Globus pallidus (tissue), 1 donor: ENCODE measurements around the gene PDE8B.
"Not testable (repeated sequence)": the region's sequence is repeated elsewhere in the genome, so short reads cannot be mapped to it uniquely, and the experiment has no call there.

Experiments
- DNase-seq: peaks from one replicate; pipeline ENCODE4 v3.0.0-alpha.2; 2015; ENCODE audit warnings: low spot score

PDE8B gene

DNA sequence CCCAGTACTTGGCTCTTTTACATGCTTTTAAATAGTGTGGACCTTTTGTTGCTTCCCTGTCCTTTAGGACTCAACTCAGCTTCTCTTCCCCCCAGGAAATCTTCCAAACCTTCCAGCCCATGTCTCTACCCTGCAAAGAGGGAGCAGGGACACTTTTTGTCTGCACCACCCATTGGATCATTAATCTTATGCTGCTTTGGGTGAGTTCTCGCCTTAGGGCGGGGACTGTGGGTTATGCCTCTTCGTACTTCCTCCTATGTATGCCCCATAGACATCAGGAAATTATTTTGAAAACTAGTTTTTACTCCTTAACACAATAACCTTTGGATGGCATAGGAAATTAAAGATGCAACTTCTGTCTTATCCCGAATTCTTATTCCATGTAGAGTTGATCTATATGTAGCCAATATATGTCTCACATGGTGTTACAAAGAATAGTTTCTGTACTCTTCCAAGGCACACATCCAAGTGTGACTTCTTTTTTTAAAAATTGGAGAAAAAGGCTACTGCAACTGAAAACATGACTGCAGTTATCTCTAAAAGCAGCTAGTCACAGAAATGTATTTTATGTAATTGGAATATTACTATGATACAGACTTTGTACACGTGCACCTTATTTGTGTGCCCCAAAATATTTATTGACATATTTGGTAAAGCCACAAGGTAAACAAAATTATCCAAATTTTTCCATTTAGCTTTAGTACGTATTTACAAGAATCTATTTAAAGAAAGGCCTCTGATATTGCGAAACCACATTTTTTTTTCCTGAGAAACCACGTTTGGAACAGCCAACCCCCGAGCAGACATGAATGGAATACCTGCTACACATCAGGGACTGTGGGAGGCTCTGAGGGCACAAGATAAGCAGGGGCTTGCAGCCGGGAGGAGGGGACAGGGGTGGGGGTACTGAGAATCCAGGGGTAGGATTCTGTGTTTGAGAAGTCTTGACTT, 148.1 kb downstream of the PDE8B start:
- no peak for DNase-seq

DNA sequence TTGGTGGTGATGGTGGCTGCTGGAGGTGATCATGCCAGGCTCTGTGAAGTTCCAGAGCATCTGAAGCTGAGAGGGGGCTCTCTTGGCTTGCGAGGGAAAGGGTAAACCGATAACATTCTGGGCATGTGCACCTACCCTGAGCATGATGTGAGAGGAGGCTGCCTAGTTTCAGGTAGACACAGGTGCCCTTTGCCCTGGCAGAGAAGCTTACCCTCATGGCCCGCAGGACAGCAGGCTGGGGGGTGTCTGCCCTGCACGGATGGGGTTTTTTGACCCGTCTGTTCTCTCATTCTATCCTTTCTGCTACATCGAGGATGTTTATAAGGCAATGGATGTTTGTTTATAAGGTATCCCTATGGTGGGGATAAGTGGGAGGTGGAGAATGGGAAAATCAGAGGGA, 148.8 kb downstream of the PDE8B start:
- DNase-seq = no peak

DNA sequence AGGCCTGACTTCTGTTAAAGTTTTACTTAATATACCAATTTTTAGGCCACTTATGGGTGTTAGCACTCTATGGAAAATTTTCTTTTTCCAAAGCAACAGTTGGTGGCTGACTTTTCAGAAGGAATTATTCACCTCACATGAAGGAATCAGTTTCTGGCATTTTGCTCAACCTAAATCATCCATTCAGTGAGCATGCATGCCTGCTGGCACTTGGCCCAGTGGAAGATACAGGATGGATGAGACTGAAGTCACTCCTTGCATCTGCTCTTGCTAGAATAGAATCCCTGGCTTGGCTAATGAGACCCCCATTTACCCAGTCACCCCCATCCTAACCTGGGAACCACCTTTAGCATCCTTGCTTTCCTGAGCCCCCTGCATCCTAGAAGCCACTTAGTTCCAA, 149.9 kb downstream of the PDE8B start:
- DNase-seq = no peak

DNA sequence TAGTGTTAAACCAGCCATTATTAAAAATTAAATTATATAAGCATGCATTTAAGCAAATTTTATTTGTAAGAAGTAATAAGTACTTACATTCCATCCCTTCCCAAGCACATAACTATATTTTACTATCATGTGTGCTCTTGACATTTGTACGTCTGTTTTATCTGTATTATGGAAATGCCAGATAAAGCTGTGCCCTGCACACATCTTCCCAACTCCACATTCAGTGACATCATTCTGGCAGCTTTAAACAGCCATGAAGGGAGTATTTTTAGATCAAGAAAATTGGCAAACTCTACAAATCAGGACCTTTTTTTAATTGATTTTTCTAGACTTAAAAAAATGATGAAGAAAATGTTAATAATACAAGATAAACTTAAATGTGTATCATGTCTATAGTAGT, 150.5 kb downstream of the PDE8B start:
- no peak for DNase-seq

DNA sequence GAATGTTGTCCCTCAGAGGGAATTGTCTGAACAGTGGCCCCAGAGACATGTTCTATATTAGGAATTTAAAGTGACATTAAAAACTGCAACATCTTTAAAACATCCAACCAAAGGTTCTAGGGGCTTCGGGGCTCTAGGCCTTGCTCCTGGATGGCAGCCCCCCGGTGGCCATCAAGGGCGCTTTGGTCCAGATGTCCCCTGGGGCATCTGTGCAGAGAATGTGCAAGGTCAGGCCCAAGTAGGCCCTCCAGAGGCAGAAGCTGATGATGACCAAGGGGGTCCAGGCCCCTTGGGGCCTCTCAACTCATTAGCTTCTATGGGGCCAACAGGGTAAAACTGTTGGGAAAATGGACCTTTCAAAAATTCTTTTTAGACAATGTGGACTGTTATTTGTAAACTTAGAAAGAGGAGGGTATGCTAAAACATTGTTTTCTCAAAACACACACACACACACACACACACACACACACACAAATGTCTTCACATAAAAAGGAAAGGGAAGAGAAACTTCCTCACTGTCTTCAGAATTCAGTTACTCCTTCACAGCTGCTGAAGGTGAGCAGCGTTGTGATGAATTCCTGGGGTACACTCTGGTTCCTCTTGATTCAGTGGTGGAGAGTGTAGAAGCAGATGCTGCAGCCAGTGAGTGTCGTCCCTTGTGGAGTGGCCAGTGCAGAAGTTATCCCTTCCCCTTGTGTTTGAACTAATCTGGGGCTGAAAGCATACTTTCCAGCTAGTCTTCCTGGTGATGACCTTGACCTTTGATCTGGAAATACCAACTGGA, 156.4 kb downstream of the PDE8B start:
- no peak for DNase-seq

DNA sequence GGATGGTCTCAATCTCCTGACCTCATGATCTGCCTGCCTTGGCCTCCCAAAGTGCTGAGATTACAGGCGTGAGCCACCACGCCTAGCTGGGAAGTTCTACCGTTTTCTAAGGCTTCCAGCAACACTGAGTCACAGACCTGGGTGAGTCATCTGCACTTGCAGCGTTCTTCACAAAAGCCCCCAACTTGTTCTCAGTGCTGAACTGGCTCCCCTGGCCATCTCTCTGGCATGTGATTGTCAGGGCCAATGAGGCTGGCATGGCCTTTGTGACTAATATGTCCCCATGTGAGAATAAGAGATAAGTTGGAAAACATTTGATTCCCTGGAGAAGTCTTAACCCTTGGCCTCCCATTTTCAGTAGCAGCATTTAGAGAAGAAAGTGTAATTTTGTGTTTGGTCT, 157.3 kb downstream of the PDE8B start:
- DNase-seq = no peak

DNA sequence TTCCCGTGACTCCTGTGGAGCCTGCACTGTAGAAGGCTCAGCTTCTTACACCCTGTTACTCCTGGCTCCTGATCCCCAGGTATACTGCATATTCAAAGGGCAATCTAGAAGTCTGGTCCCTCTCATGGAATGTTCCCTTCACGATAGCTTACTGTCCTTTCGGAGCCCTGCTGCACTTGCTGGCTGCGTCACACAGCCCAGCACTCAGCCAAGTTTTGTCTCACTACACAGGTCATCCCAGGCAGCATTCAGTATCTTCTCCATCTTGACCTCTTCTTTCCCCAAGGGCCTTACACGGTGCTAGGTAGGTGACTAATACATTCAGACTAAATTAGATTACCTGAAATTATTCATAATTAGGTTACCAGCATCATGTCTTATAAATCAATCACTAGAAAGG, 157.9 kb downstream of the PDE8B start:
- no peak for DNase-seq

DNA sequence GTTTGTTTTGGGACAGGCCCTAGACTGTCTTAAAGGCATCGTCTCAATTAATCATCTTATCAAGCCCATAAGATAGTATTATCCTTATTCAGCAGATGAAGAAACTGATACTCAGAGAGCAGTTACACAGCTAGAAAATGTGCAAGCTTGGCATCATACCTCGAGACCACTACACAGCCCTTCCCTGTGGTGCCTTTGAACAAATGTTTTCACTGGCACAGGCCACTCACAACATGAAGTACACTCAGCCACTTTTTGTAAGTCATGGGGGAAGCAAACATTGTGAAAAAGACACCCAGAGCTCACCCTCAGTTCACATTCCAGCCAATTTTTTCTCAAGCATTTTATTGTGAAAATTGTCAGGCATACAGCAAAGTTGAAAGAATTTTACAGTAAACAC, 159.1 kb downstream of the PDE8B start:
- DNase-seq = no peak

DNA sequence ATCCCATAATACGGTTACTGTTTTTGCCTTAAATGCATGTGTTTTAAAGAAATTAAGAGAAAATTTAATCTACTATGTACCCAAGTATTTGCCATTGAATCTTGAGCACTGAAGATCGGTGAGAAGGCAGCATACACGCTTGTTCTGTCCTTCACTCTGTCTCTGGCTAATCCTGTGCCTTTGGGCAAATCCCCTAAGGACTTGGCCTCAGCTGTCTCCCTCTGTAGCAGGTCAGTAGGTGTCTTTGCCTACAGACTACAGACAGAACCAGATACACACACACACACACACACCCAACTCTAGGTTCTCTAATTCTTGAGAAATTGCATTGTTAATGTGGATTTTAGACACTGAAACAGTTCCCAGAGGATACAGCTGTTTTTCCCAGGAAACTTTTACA, 164.2 kb downstream of the PDE8B start:
- no peak for DNase-seq

DNA sequence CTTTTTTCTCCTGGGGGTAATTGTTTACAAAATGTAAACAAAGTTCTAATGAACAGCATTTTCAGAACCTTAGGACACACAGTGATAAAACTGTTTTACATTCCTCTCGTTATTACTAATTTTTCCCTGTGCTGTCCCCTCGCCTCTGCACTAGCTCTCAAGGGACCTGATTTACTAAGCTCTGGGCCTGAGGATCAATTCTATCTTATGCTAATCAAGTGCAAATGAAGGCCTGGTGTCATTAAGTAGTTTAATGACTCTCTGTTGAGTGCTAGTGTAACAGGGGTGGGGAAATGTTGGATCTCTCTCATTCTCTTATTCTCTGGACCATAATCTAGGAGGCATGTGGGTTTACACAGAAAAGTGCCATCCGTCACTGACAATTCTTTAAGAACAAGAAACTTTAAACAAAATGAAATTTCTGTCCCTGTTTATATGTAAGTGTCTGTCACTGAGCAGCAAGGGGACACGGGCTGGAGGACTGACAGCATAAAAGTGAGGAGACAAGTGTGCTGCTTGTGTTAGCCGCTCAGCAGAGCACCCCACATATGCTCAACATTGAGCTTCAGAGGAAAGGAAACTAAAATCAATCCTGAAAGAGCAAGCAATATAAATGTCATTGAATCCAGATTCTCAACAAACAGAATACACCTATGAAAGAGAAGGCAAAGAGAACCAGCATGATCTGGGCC, 166.3 kb downstream of the PDE8B start:
- no peak for DNase-seq

DNA sequence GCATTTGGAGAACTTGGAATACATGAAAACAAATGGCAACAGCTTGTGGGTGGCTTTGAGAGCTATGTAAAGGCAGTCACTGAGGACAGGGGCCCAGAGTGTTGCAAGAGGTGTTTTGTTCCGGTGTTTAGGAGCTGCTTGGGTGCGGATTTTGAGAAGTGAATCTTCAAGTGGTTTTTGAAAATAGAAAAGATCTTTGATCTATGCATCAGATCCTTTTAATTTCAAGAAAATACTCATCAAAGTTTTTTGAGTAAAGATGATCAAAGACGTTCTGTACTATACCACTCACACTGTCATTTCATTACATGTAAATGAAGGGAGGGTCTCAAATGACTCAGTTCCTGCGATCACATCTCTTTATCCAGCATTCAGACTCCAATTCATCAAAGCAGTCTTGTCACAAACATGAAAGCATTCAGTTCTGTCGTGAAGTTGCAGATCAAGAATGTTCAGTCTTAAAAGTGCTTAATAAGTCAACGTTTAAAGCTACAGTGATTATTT, 169.1 kb downstream of the PDE8B start:
- DNase-seq = no peak

DNA sequence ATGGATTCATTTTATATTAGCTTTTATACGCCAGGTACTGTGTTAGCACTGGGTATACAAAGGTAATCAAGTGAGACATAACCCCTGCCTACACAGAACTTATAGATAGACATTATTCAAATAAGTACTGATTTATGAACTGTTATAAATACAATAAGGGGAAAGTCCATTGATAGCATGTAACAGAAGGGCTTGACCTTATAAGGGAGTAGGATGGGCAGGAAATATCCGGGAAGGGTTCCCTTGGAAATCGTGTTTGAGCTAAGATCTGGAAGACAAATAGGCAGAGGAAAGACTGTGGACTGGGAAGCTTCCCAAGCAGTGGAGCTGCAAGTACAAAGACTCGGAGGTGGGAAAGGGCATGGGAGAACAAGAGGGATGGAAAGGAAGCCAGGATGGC, 170.2 kb downstream of the PDE8B start:
- no peak for DNase-seq

DNA sequence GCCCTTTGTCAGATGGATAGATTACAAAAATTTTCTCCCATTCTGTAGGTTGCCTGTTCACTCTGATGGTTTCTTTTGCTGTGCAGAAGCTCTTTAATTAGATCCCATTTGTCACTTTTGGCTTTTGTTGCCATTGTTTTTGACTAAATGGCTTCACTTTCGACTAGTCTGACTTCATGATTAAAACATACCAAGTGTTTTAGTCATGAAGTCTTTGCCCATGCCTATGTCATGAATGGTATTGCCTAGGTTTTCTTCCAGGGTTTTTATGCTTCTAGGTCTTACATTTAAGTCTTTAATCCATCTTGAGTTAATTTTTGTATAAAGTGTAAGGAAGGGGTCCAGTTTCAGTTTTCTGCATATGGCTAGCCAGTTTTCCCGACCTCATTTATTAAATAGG, 172.9 kb downstream of the PDE8B start:
- DNase-seq = not testable (repeated sequence)

DNA sequence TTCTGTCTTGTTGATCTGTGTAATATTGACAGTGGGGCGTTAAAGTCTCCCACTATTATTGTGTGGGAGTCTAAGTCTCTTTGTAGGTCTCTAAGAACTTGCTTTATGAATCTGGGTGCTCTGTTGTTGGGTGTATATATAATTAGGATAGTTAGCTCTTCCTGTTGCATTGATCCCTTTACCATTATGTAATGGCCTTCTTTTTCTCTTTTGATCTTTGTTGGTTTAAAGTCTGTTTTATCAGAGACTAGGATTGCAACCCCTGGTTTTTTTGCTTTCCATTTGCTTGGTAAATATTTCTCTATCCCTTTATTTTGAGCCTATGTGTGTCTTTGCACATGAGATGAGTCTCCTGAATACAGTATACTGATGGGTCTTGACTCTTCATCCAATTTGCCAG, 175.9 kb downstream of the PDE8B start:
- DNase-seq = not testable (repeated sequence)

DNA sequence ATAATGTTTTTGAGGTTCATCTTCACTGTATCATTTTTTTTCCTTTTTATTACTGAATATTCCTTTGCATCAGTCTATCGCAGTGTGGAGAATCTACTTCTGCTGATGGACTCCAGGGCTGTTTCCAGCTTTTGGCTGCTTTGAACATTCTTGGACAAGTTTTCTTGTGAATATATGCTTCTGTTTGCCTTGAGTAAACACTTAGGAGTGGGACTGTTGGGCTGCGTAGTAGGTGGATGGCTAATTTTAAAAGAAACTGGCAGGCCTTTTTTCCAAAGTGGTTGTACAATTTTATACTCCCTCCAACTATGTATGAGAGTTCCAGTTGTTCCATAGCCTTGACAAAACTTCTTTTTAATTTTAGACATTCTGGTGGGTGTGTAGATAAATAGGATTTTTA, 179.3 kb downstream of the PDE8B start:
- no peak for DNase-seq

DNA sequence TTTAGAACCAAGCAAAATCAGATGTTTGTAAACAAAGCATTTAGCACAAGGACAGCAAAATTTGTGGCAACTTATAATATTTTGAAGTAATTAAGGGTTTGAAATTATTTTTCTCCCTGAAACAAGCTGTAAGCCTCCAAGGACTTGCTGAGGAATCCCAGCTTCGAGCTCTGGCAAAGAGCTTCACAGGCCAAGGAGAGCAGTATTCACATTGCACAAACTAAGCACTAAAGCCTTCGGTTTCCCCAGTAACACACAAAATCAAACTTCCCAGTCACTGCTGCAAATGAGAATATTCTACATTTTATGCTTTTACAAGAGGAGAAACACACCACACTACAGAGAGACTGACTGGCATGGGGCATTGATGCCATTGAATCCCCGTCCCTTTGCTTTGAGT, 179.7 kb downstream of the PDE8B start:
- no peak for DNase-seq

DNA sequence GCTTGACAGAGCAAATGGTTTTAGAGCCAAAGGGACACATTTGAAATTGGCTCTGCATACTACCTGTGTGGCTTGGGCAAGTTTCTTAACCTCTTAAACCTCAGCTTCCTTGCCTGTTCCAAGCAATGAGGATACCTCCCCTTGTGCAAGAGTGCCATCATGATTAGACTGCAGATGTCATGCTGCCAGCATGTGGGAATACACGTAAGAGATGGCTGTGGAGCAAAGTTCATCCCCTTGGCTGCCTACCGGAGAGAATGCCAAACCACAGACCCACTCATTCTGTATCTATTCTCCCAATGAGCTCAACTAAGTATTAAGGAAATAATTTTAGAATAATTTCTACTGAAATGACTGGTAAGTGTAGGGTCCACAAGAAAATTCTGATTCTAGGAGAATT, 180.3 kb downstream of the PDE8B start:
- DNase-seq = no peak

DNA sequence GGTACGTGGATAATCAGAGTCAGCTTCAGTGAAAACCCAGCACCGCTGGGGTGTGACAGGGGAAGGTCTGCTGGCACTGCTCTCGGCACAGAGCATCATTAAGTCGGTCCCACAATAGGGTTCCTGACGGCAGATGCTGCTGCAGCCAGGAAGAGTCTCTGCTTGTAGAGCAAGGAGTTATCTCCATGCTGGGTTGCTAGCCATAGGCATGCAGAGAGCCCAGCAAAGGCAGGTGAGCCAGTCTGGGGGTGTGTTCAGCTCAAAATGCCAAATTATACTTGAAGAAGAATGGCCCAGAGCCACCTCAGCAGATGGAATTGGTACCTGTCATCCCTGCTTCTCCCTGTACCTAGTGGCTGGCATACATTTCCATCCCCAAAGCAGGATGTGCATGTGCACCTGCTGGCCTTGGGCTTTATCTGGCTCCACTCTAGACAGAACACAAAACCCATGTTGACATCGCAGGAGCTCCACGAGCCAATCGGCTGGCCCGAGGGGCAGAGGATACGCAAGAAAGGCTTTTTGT, 180.8 kb downstream of the PDE8B start:
- no peak for DNase-seq

DNA sequence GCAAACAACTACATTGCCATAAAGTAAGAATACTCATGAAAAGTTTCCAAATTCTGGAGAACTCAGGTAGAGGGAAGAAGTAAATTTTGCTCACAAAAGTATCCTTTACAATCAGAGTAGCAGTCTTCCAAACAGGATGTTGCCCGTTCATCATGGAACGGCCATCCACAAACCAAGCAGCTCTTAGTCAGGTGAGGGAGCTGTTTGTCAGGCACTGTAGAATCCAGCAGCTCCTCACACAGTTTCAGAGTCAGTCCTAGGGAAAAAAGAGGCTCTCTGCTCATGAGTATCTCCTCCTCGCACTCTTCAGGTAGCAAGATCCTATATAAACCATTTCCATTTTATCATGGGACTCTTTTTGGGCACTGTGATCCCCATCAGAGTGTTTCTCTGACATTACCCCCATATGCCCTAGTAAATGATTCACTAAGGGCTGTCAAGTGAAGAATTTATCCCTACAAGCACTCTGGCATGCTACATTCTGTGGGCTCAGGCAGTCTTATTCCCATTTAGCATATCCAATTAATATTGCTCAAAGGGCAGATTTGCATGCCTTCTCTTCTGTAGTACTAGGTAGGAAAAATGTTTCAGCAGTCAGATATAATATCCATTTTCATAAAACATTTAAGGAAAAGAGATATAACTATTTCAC, 183.7 kb downstream of the PDE8B start:
- no peak for DNase-seq

DNA sequence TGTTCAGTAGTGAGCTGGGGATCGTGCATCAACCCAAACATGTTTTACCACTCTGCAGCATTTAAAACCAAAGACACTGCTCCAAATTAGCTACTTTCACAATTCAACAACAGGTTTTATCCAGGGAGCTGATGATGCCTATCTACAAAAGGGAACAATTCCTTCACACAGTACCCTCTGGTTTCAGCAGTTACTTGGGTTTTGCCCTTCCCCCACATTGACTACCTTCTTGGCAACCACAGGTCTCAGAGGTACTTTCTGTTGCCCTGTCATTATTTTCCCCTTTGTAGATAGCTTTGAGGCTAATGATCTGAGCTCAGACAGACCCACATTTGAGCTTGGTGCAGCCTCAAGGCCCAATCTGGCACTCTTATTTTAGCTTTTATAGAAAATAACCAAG, 185.5 kb downstream of the PDE8B start:
- DNase-seq = no peak

DNA sequence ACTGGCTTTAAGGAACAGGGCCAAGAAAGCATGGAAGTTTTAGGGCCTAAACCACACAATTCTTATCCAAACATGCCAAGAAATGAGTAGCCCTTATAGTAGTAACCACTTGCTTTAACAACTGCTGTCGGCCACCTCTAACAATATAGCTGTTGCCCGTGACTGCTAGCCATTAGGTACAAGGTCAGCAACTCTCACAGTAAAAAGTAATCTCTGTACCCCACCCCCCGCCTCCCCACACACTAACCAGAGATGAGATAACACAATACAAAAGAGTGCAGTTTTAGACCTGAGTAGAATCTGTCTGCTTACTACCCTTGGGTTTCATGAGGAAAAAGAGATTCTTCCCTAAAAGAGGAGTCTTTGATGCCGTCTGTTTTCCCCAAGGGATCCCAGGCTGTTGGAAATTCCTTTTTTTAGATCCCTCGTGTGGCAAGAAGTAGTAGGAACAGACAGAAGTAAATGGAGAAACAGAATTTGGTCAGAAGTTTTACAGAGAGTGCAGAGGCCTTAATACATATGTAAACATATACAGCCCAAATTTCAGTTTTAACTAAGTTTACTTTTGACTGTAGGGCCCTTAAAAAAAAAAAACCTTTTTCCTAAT, 187.3 kb downstream of the PDE8B start:
- no peak for DNase-seq
